Activated gamma-delta T cell (primary cell): ENCODE data around the gene VSTM2L.

Source experiments
- DNase-seq: peaks from one replicate; lab custom pipeline; 2025; lab: John Stamatoyannopoulos, UW

The VSTM2L gene

DNA sequence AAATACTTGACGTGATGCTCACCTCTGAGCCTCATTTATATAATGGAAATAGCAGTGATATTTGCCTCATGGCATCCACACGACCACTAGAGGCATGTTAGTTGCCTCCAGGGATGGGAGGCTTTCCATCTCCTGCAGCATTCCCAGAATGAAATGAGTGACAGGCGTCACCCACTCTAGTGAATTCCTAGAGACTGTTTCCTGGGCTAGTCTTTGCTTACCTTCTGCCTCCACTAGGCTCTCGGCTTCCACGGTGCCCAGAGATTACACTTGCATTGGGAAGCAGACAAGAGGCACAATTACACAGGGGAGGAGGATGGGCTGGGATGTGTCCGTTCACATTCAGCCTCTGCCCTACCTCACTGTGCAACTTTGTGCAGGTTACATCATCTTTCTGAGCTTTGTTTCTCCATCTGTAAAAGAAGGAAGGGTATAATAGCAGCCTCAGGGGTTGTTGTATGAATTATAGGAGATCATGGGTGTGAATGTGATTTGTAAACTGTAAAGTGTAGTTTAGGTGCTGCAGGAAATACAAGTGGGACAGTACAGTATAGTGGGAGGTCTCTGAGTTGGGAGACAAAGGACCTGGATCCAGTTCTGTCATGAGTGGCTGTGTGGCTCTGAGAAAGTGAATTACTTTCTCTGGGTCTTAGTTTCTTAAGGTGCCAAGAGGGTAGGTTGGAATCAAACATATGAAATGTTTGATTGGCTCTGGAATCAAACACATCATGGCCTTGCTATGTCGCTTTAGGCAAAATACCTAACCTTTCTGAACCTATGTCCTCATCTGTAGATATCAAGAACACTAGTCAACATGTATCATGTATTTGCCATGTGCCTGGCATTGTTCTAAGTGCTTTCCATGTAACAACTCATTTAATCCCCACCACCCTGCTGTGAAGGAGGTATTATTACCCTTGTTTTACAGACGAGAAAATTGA is 3.6 kb upstream of the VSTM2L start:
- DNase-seq = no peak

DNA sequence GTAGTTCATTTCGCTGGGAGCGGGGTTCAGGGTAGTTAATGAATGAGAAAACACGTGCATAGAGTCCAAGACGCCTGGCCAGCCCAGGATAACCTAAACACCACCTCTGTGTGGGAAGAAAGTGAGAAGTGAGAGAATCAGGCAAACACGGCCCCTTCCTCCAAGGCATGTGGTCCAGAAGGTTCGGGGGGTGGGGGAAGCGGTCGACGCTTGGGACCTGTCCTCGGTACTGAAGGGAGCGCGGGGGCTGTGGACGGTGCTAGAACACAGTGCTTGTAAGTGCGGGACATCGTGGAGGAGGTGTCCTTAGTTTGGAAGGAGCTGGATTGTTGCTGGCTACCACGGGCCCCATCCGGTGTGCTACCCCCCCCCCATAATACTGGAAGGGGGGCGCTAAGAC is 1.7 kb upstream of the VSTM2L start:
- no peak for DNase-seq

DNA sequence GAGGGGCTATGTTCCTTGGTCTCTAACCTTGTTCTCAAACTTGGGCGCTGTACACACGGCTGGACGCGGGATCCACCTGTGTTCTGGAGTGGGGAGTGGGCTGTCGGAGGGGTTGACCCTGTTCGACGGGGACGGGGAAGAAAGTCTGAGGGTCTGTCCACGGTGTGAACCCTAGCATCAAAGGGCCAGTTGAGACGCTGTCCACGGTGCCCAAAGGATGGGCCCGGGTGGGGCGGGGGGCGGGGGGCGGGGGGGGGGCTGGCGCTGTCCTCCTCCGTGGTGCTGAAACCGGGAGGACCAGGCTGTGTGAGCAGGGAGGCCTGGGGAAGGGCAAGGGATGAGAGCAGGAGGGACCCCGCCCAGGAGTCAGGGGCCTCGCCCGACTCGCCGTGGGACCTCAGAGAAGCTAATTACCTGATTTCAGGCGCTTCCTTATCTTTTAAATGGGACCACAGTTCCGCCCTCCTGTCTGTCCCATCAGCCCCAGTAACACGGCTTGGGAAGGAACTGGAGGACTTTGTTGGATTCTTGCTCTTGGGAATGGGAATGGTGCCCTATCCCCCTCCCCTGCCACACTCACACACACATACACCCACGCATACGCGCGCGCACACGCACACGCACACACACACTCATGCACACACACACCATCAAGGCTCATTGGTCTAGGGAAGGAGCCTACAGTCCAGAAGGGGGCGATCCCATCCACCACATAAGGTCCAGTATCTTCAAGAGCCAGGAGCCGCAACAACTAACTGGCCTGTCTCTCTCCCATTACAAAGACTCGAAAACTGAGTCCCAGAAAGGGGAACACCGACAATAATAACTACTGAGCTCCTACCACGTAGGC is 1.0 kb upstream of the VSTM2L start:
- DNase-seq = no peak

DNA sequence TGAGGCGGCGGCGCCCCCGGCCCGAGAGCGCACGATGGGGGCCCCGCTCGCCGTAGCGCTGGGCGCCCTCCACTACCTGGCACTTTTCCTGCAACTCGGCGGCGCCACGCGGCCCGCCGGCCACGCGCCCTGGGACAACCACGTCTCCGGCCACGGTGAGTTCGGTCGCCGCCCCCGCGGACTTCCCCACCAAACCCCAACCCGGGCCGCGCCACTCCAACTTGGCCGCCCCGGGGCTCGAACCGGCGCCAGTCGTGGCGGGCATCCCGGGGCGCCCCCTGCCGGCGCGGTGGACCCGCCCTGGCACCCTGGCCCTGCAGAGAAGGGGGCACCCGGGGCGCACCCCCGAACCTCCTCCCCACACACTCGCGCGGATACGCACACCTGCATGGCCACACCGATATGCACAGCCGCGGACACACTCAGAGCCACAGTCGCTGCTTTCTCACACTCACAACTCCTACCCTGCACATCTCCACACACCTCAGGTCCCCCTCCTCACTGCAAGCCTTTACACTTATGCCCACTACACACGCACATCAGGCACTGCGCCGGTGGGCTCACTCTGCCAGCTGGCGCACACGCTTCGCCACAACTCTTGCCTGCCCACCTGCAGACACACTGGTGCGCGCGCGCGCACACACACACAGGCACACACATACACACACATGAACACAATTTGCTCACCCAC is 535 bp downstream of the VSTM2L start:
- DNase-seq = no peak

DNA sequence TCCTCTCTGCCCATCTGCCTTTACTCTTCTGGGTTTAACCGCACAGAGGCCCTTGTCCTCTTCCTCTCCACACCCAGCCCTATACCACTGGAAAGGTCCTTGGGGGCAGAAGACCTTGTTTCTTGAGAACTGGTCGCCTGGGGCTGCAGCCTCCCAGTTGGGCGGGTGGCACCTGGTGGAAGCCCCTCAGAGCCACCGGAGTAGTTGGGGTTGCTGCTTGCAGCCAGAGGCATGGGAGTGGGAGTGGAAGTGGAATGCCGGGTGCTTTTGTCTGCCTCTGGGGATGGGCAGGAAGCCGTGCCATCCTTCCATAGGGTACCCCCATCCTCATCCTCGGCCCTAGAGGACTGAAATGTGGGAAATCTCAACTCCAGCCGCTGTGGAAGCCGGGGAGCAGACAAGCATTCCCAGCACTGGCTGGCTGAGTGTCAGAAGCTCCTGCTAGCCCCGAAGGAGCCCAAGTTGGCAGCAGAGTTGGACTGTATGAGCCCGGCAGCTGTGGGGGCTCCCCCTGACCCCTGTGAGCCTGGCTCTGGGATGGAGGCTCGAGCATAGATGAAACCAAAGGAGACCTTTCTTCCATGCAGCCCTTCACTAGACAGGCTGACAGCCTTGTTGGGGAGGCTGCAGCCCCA is 1.2 kb downstream of the VSTM2L start:
- no peak for DNase-seq

DNA sequence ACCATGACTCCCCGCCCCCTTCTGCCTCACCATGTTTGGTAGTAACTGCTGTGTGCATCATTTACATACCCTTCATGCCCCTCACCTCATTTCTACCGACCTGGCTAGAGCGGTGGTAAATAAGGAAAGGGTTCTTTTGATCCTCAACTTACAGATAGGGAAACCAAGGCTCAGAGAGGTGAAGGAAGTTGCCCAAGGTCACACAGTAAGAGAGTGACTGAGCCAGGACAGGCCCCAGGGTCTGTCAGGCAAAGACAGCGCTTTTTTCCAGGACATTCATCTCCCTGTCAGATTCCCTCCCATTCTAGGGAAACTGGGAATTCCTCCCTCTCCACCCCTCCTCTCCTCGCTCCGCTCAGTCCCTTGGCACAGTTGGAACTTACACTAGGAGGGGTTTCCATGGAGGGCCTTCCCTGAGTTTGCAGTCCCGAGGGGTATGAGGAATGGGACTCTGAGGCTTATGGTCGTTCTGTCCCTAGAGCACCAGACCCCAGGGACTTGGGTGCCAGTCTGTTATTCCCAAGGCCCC is 2.0 kb downstream of the VSTM2L start:
- no peak for DNase-seq

- no peak for DNase-seq
These were observed 3.0 kb downstream of the VSTM2L start for GRCh38 chr20:37905671-37906613.

- no peak for DNase-seq
These were observed 4.4 kb downstream of the VSTM2L start for GRCh38 chr20:37907330-37907676.

GRCh38 chr20:37907677-37908401 is 4.9 kb downstream of the VSTM2L start:
- DNase-seq = no peak

DNA sequence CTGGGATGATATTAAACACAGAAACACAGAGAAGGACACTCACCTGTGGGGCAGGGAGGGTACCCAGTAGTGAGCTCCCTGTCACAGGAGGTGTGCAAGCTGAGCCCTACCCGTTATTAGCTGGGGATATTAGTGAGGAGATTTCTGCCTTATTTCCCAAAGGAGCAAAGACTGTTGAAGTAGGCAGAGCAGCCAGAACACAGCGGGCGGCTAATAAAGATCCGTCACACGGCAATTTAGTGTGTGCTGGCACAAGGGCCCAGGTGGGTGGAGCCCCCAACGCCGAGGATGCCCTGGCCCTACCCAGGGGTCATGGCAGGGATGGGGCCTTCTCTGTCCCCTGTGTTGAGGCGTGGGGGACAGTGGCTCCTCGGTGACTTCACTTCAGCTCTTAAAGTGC is 8.3 kb downstream of the VSTM2L start:
- no peak for DNase-seq

DNA sequence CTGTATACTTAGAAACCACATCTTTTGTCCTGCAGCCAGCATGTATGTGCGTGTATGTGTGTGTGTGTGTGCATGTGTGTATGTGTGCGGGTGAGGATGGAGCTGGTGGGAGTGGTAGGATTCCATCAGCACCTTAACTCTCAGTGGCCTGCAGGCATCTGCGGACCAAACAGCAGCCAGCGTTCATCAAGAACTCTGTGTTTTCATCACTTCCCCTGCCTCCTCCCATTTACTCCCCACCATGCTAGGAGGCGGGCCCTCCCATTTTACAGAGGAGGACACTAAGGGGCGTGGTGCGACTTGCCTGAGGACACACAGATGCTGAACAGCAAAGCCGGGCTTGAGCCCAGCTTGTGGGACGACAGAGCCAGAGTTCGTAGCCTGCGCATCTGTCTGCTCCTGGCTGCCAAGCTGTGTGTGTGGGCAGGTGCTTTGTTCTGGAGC is 8.9 kb downstream of the VSTM2L start:
- DNase-seq = no peak

GRCh38 chr20:37912874-37913273 is 9.9 kb downstream of the VSTM2L start:
- DNase-seq = no peak

GRCh38 chr20:37913567-37914366 is 10.8 kb downstream of the VSTM2L start:
- no peak for DNase-seq

DNA sequence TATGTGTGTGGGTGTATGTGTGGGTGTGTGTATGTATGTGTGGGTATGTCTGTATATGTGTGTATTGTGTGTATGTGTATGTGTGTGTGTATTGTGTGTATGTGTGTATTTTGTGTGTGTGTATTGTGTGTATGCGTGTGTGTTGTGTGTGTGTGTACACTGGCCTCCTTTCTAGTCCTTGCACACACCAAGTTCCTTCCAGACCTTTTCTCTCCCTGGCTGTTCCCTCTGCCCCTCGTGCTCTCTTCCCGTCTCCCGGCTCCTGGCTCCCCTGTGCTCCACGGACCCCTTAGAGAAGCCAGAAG is 11.4 kb downstream of the VSTM2L start:
- DNase-seq = no peak

- no peak for DNase-seq
These were observed 11.9 kb downstream of the VSTM2L start for GRCh38 chr20:37914672-37915433.

GRCh38 chr20:37915434-37915787 is 12.5 kb downstream of the VSTM2L start:
- DNase-seq = no peak

- no peak for DNase-seq
These were observed 13.1 kb downstream of the VSTM2L start for GRCh38 chr20:37915800-37916570.

DNA sequence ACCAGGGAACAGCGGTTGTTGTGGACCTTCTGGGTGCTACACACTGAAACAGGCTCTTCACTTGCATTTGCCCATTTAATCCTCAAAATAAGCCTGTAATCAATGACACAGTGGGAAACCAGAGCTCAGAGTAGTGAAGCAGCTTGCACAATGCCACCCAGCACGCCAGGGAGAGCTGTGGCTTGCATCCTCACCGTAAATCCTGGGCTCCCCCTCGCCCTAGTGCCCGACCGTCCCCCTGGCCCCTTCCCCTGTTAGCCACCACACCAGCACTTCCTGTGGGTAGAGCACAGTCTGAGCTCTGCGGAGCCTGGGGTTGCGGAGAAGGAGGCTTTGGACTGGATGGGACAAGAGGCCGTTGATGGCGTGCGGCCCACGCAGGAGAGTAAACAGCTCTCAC is 14.5 kb downstream of the VSTM2L start:
- no peak for DNase-seq
